Liver (tissue), 9 donors: ENCODE data around the gene BARX2. TPM values are rescaled to one million over a fixed set of nuclear protein-coding genes. Genes with fewer than 3 reads are reported as not detected.

Experiments
- DNase-seq: peaks from one replicate; pipeline ENCODE4 v3.0.0-alpha.2; 2017; ENCODE audit warnings: low spot score
- H3K27ac ChIP-seq, 2 donors: one replicate each; pipeline ENCODE4 v1.7.0; 2013; ENCODE audit warnings: inconsistent platforms in 2 of 2, low read length in 2 of 2, control low read depth in 1 of 2, low read depth in 1 of 2, mild to moderate bottlenecking in 1 of 2
- H3K27me3 ChIP-seq, 4 donors: one replicate each; pipeline versions ENCODE4 v1.6.1 to v1.7.0; 2013; ENCODE audit warnings: low read length in 3 of 4, inconsistent platforms in 1 of 4, mild to moderate bottlenecking in 1 of 4, moderate library complexity in 1 of 4; ENCODE audit not compliant: control insufficient read depth in 4 of 4, insufficient read depth in 4 of 4
- H3K36me3 ChIP-seq, 4 donors: one replicate each; pipeline versions ENCODE4 v1.6.1 to v1.7.0; 2013; ENCODE audit warnings: low read length in 3 of 4, mild to moderate bottlenecking in 3 of 4, low read depth in 1 of 4, moderate library complexity in 1 of 4; ENCODE audit not compliant: control insufficient read depth in 4 of 4, insufficient read depth in 3 of 4
- H3K4me1 ChIP-seq, 4 donors: one replicate each; pipeline versions ENCODE4 v1.6.1 to v1.7.0; 2013; ENCODE audit warnings: low read length in 3 of 4, mild to moderate bottlenecking in 3 of 4, moderate library complexity in 1 of 4; ENCODE audit not compliant: control insufficient read depth in 4 of 4, insufficient read depth in 4 of 4
- H3K4me3 ChIP-seq, 3 donors: one replicate each; pipeline versions ENCODE4 v1.6.1 to v1.7.0; 2013; ENCODE audit warnings: low read length in 3 of 3, control low read depth in 1 of 3, low read depth in 1 of 3, mild to moderate bottlenecking in 1 of 3
- H3K9ac ChIP-seq, 2 donors: one replicate each; pipeline ENCODE4 v1.7.0; 2013; ENCODE audit warnings: low read length in 2 of 2, mild to moderate bottlenecking in 2 of 2, moderate library complexity in 2 of 2, control low read depth in 1 of 2, low read depth in 1 of 2
- H3K9me3 ChIP-seq, 4 donors: one replicate each; pipeline versions ENCODE4 v1.6.1 to v1.7.0; 2013; ENCODE audit warnings: low read length in 3 of 4; ENCODE audit not compliant: control insufficient read depth in 4 of 4
- ATF3 ChIP-seq: IDR thresholded peaks from 2 replicates; pipeline ENCODE4 v1.6.1; 2016; ENCODE audit warnings: antibody characterized with exemption
- CTCF ChIP-seq: fragments of 150-350 bp; IDR thresholded peaks from 2 replicates; pipeline ENCODE4 v1.5.1; 2017; ENCODE audit warnings: improper control_type of control experiment, low read depth, low read length; ENCODE audit not compliant: missing input control
- EGR1 ChIP-seq, 2 donors: IDR thresholded peaks; 2 replicates each; pipeline ENCODE4 v1.6.1; 2016 to 2018; ENCODE audit warnings: antibody characterized with exemption in 2 of 2, low read depth in 2 of 2
- FOXA1 ChIP-seq: IDR thresholded peaks from 2 replicates; pipeline ENCODE4 v1.6.1; 2016; ENCODE audit warnings: antibody characterized with exemption
- FOXA2 ChIP-seq: IDR thresholded peaks from 2 replicates; pipeline ENCODE4 v1.6.1; 2016; ENCODE audit warnings: antibody characterized with exemption
- GABPA ChIP-seq, 2 donors: IDR thresholded peaks in 1 of 2; conservative IDR thresholded peaks in 1 of 2; 2 replicates each; pipeline ENCODE4 v1.6.1; 2016; ENCODE audit warnings: antibody characterized with exemption in 2 of 2, mild to moderate bottlenecking in 1 of 2, moderate library complexity in 1 of 2
- HNF4A ChIP-seq, 2 donors: conservative IDR thresholded peaks; 2 replicates each; pipeline ENCODE4 v1.6.1; 2016; ENCODE audit warnings: antibody characterized with exemption in 2 of 2, mild to moderate bottlenecking in 2 of 2
- HNF4G ChIP-seq: IDR thresholded peaks from 2 replicates; pipeline ENCODE4 v1.6.1; 2016; ENCODE audit warnings: antibody characterized with exemption
- JUND ChIP-seq, 2 donors: IDR thresholded peaks; 2 replicates each; pipeline ENCODE4 v1.6.1; 2016; ENCODE audit warnings: antibody characterized with exemption in 2 of 2
- MAX ChIP-seq: IDR thresholded peaks from 2 replicates; pipeline ENCODE4 v1.6.1; 2016; ENCODE audit warnings: antibody characterized with exemption
- NR2F2 ChIP-seq: IDR thresholded peaks from 2 replicates; pipeline ENCODE4 v1.6.1; 2016; ENCODE audit warnings: antibody characterized with exemption
- RAD21 ChIP-seq, 2 donors: IDR thresholded peaks; 2 replicates each; pipeline ENCODE4 v1.6.1; 2016; ENCODE audit warnings: antibody characterized with exemption in 2 of 2, mild to moderate bottlenecking in 2 of 2
- REST ChIP-seq: IDR thresholded peaks from 2 replicates; pipeline ENCODE4 v1.6.1; 2016; ENCODE audit warnings: antibody characterized with exemption, mild to moderate bottlenecking
- RXRA ChIP-seq, 2 donors: IDR thresholded peaks; 2 replicates each; pipeline ENCODE4 v1.6.1; 2017 to 2018; ENCODE audit warnings: antibody characterized with exemption in 2 of 2, mild to moderate bottlenecking in 1 of 2
- SP1 ChIP-seq: IDR thresholded peaks from 2 replicates; pipeline ENCODE4 v1.6.1; 2018; ENCODE audit warnings: antibody characterized with exemption, mild to moderate bottlenecking
- TAF1 ChIP-seq: conservative IDR thresholded peaks from 2 replicates; pipeline ENCODE4 v1.6.1; 2016; ENCODE audit warnings: antibody characterized with exemption, mild to moderate bottlenecking
- YY1 ChIP-seq: IDR thresholded peaks from 2 replicates; pipeline ENCODE4 v1.6.1; 2016; ENCODE audit warnings: antibody characterized with exemption, mild to moderate bottlenecking
- ZBTB33 ChIP-seq: IDR thresholded peaks from 2 replicates; pipeline ENCODE4 v1.6.1; 2016; ENCODE audit warnings: antibody characterized with exemption
- WGBS: extraction: QIAGEN DNeasy Blood & Tissue Kit; methylation state at CpG from one replicate; pipeline ENCODE4 v1.1.7; 2013; 5-methylcytosine and 5-hydroxymethylcytosine counted together
- polyA plus RNA-seq, 2 donors: library from polyadenylated mRNA; stranded (reverse) in 1 of 2; unstranded in 1 of 2; fragments of 200-250 nt in 1 of 2; fragments of >200 nt in 1 of 2; fragmentation: Nextera tagmentation in 1 of 2; extraction: Ambion mirVana in 1 of 2; gene quantifications; one replicate each; pipeline versions ENCODE4 v1.2.1 to v1.2.3, GENCODE V29; 2013 to 2015
- total RNA-seq, 2 donors: library from RNA; depleted of rRNA; stranded (reverse); fragments of >200 nt; gene quantifications; one replicate each; pipeline ENCODE4 v1.2.3, GENCODE V29; 2014
- donor health status: healthy.
- donor health status: healthy.
- donor health status: healthy.
- donor health status: healthy.
- donor health status: healthy.

BARX2 gene
- total and polyA plus RNA-seq, 4 donors, result not detected

GRCh38 chr11:129382583-129382982 lies 6.9 kb downstream of the BARX2 start:
- no peak overlapping the region for H3K27ac ChIP-seq
- TF ChIP-seq HNF4A (conservative IDR thresholded peaks at IDR 0.05), result no peak
- TF ChIP-seq RXRA (IDR thresholded peaks at IDR 0.05), result no peak
- no peak for TF ChIP-seq ATF3
- no peak for TF ChIP-seq ZBTB33
- TF ChIP-seq FOXA1, result no peak
- no peak for TF ChIP-seq EGR1 (IDR thresholded peaks at IDR 0.05; ENCODE audit: low read depth in 2 of 2)
- WGBS, result 83% methylated on average over 7 of the region's 7 CpGs
- no peak overlapping the region for H3K4me3 ChIP-seq
- peaks cover 0 to 3% (median 0%) of the 10 kb centered on the region in 4 donors for H3K9me3 ChIP-seq
- DNase-seq, result no peak
- H3K36me3 ChIP-seq, result no peaks in the 10 kb centered on the region
- H3K9ac ChIP-seq, result no peak overlapping the region
- peaks cover 0 to 3% (median 0%) of the 10 kb centered on the region in 4 donors for H3K4me1 ChIP-seq
- H3K27me3 ChIP-seq, result peaks cover 0 to 9% (median 4%) of the 10 kb centered on the region in 4 donors

- H3K27ac ChIP-seq, result no peak overlapping the region
- TF ChIP-seq ZBTB33 (no peak), FOXA2 (no peak), HNF4G (no peak), SP1 (no peak), JUND (IDR thresholded peaks at IDR 0.05) (no peak), CTCF (no peak), REST (no peak), FOXA1 (no peak), RXRA (IDR thresholded peaks at IDR 0.05) (no peak), EGR1 (IDR thresholded peaks at IDR 0.05; ENCODE audit: low read depth in 2 of 2) (no peak), NR2F2 (no peak), MAX (no peak), RAD21 (IDR thresholded peaks at IDR 0.05) (no peak), GABPA (IDR thresholded peaks at IDR 0.05 in 1 of 2, conservative IDR thresholded peaks at IDR 0.05 in 1 of 2) (no peak), ATF3 (no peak), HNF4A (conservative IDR thresholded peaks at IDR 0.05) (no peak), YY1 (no peak), TAF1 (no peak)
- WGBS, result 65% methylated on average over 3 of the region's 3 CpGs
- DNase-seq, result no peak
- H3K4me1 ChIP-seq, result peaks cover 0 to 3% (median 0%) of the 10 kb centered on the region in 4 donors
- no peak overlapping the region for H3K9ac ChIP-seq
- H3K36me3 ChIP-seq, result no peaks in the 10 kb centered on the region
- peaks cover 0 to 3% (median 0%) of the 10 kb centered on the region in 4 donors for H3K9me3 ChIP-seq
- peaks cover 0 to 5% (median 2%) of the 10 kb centered on the region in 4 donors for H3K27me3 ChIP-seq
- H3K4me3 ChIP-seq, result no peak overlapping the region
Observed at GRCh38 chr11:129383060-129383459, 7.4 kb downstream of the BARX2 start.
